Progenitor cell of endocrine pancreas (in vitro differentiated cells): Measurements from ENCODE around the gene ADSS1. TPM values are rescaled to one million over a fixed set of nuclear protein-coding genes. Genes with fewer than 3 reads are reported as not detected.

Experiments
- DNase-seq: peaks from one replicate; pipeline ENCODE4 v3.0.0; 2021; ENCODE audit warnings: low spot score; ENCODE audit not compliant: unreplicated experiment
- H3K27ac Mint-ChIP-seq: 2 replicates; pipeline ENCODE4 v1.8.0; 2021; ENCODE audit warnings: mild to moderate bottlenecking, moderate library complexity, mixed read lengths
- H3K27me3 Mint-ChIP-seq: 2 replicates; pipeline ENCODE4 v1.8.0; 2021; ENCODE audit warnings: mixed read lengths
- H3K36me3 Mint-ChIP-seq: 2 replicates; pipeline ENCODE4 v1.8.0; 2022; ENCODE audit warnings: mixed read lengths; ENCODE audit not compliant: insufficient read depth
- H3K4me1 Mint-ChIP-seq: 2 replicates; pipeline ENCODE4 v1.8.0; 2021; ENCODE audit warnings: low read depth, mixed read lengths
- H3K4me3 Mint-ChIP-seq: 2 replicates; pipeline ENCODE4 v1.8.0; 2021; ENCODE audit warnings: low read depth, mild to moderate bottlenecking, moderate library complexity, mixed read lengths
- H3K9me3 Mint-ChIP-seq: 2 replicates; pipeline ENCODE4 v1.8.0; 2021; ENCODE audit warnings: low read depth, mixed read lengths
- total RNA-seq: library from RNA; stranded (reverse); gene quantifications from 2 replicates; pipeline ENCODE4 v1.2.1, GENCODE V29; 2021
- TF ChIP-seq, protein P1 (sequence below): fragments of 200-600 bp; sonication (generic); IDR thresholded peaks from one replicate; pipeline ENCODE4 v1.5.0; 2021; ENCODE audit warnings: antibody characterized with exemption, mild to moderate bottlenecking; ENCODE audit not compliant: unreplicated experiment

ADSS1 gene
- total RNA-seq, 1 donor from 2014 or later = 8.9 TPM

DNA sequence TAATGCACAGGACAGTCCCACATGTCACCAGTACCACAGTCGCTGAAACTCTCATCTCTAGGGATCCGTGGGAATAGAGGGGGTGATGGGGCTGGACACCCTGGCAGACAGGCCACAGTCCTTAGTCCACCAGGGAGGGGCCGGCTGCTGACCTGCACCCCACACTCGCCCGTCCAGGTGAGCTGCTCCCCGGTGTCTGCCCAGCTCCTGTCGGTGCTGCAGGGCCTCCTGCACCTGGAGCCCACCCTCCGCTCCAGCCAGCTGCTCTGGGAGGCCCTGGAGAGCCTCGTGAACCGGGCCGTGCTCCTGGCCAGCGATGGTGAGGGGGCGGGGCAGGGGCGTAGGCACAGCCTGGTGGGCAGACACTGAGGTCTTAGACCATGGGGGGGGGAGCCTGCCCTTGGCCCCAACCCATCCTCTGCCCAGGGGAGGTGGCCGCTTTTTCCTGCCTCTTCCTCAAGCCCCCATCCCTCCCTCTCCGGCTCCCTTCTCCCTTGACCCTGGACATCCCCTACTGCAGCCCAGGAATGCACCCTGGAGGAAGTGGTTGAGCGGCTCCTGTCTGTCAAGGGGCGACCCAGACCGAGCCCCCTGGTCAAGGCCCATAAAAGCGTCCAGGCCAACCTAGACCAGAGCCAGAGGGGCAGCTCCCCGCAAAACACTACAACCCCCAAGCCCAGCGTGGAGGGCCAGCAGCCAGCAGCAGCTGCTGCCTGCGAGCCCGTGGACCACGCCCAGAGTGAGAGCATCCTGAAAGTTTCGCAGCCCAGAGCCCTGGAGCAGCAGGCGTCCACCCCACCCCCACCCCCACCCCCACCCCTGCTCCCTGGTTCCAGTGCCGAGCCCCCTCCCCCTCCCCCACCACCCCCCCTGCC is 17.1 kb upstream of the ADSS1 start:
- DNase-seq = no peak
- Mint-ChIP-seq H3K4me3 (no peak overlapping the region), H3K27ac (no peak overlapping the region), H3K36me3 (peaks cover 16% of the 10 kb centered on the region), H3K4me1 (no peaks in the 10 kb centered on the region), H3K27me3 (no peaks in the 10 kb centered on the region), H3K9me3 (no peaks in the 10 kb centered on the region)
- TF ChIP-seq, protein P1, sequence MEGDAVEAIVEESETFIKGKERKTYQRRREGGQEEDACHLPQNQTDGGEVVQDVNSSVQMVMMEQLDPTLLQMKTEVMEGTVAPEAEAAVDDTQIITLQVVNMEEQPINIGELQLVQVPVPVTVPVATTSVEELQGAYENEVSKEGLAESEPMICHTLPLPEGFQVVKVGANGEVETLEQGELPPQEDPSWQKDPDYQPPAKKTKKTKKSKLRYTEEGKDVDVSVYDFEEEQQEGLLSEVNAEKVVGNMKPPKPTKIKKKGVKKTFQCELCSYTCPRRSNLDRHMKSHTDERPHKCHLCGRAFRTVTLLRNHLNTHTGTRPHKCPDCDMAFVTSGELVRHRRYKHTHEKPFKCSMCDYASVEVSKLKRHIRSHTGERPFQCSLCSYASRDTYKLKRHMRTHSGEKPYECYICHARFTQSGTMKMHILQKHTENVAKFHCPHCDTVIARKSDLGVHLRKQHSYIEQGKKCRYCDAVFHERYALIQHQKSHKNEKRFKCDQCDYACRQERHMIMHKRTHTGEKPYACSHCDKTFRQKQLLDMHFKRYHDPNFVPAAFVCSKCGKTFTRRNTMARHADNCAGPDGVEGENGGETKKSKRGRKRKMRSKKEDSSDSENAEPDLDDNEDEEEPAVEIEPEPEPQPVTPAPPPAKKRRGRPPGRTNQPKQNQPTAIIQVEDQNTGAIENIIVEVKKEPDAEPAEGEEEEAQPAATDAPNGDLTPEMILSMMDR = no peak

DNA sequence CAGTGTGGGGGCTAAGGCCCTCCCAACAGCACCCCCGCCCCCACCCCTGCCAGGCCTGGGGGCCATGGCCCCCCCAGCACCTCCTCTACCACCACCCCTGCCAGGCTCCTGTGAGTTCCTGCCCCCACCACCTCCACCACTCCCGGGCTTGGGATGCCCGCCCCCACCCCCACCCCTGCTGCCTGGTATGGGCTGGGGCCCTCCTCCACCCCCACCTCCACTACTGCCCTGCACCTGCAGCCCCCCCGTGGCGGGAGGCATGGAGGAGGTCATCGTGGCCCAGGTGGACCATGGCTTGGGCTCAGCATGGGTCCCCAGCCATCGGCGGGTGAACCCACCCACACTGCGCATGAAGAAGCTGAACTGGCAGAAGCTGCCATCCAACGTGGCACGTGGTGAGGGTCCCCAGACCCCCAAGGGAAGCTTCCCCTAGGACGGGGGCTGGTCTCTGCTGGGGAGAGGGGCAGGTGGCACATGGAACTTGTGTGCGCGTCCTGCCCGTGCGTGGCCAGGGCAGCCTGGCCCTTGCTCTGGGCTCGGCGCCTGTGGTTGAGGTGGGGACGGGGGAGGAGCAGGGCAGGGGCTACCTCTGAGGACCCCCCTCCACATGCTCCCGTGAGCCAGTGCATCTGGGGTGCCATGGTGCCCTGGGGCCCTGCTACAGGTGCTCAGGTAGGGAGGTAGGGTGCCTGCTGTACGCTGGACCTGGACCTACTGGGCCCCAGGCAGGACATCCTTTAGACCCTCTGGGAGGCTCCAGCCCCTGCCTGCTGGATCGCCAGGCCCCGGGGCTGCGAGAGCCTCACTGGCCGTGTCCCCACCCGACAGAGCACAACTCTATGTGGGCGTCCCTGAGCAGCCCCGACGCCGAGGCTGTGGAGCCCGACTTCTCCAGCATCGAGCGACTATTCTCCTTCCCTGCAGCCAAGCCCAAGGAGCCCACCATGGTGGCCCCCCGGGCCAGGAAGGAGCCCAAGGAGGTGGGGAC is 16.1 kb upstream of the ADSS1 start:
- Mint-ChIP-seq H3K9me3 (no peaks in the 10 kb centered on the region), H3K27me3 (no peaks in the 10 kb centered on the region), H3K4me1 (no peaks in the 10 kb centered on the region), H3K36me3 (peaks cover 16% of the 10 kb centered on the region), H3K27ac (no peak overlapping the region), H3K4me3 (no peak overlapping the region)
- no peak for DNase-seq
- TF ChIP-seq, protein P1 = no peak

DNA sequence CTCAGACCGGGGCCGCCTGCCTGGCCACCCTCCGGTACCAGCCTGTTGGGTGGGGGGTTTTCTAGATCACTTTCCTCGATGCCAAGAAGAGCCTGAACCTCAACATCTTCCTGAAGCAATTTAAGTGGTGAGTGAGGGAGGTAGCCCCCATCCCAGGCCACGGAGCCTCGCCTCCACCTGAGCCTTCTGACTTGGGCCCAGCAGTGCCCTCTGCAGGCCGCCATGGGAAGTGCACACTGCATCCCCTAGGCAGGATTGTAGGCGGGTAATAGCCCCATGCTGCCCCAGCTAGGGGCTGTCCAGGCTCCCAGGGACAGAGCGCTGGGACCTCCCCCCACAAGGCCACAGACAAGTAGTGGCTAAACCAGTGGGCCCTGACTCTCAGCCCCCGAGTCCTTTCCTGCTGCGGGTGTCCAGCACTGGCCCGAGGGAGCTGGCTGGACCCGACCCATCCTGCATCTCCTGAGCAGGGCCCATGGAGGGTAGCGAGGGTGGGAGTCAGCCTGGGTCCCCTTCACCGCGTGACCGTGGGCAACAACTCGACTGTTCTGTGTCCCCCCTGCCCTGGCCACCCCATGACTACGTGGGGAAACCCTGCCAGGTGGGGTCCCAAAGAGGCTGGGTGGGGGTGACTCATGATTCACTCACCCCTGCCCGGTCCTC is 15.3 kb upstream of the ADSS1 start:
- Mint-ChIP-seq H3K4me3 (no peak overlapping the region), H3K27ac (no peak overlapping the region)

DNA sequence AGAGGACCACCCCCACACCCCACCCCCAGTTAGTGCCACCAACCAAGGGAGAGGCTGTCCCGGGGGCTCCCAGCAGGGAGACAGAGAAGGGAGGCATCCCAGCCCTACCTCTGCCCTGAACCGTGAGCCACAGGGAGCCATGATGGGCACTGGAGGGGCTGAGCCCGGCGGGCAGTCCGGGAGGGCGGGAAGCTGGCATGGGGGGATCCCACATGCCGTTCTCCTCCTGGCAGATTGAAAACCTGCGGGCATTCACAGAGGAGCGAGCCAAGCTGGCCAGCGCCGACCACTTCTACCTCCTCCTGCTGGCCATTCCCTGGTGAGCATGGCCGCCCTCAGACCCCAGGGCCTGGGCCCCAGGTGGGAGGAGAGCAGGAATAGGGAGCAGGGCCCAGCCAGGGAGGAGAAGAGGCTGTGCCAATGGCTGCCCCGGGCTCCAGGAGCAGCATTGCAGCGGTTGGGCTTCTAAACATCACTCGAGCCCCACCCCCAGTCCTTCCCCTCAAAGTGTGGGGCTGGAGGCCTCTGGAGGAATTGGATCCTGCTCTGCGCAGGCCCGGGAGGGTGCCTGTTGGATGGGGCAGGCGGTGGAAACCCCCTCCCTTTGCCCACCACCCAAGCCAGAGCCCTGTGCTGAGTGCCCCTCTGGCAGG is 14.5 kb upstream of the ADSS1 start:
- Mint-ChIP-seq H3K36me3 (peaks cover 6% of the 10 kb centered on the region), H3K27ac (no peak overlapping the region), H3K4me3 (no peak overlapping the region), H3K27me3 (no peaks in the 10 kb centered on the region), H3K9me3 (no peaks in the 10 kb centered on the region), H3K4me1 (no peaks in the 10 kb centered on the region)
- TF ChIP-seq, protein P1 = no peak
- DNase-seq = no peak

More for the DNA sequence above, 15.3 kb upstream of the ADSS1 start:
- Mint-ChIP-seq H3K27me3 (no peaks in the 10 kb centered on the region), H3K36me3 (peaks cover 12% of the 10 kb centered on the region), H3K9me3 (no peaks in the 10 kb centered on the region), H3K4me1 (no peaks in the 10 kb centered on the region)
- TF ChIP-seq, protein P1 = peak; percentile 95
- DNase-seq = peak; percentile 78
